Upper lobe of left lung (tissue), 4 donors: ENCODE results near the gene TRUB2.
A peak's percentile ranks its signal among the peaks of the same experiment; 100 is the strongest.

Experiments
- CTCF ChIP-seq, 6 experiments: fragments of 450-650 bp in 4 of 6; fragments of 200-600 bp in 2 of 6; sonication (generic) in 2 of 6; IDR thresholded peaks; one replicate each; pipeline ENCODE4 v1.5.1; 2016 to 2019; ENCODE audit warnings: antibody characterized with exemption in 6 of 6
- EP300 ChIP-seq, 4 donors: sonication (generic); formaldehyde crosslinking; IDR thresholded peaks; one replicate each; pipeline ENCODE4 v1.5.1; 2017; ENCODE audit warnings: antibody characterized with exemption in 4 of 4, control low read depth in 2 of 4

- TF ChIP-seq CTCF (IDR thresholded peaks at IDR 0.05) (peak in 2 of 6 experiments; percentile 8 to 22), EP300 (IDR thresholded peaks at IDR 0.05) (peak in 1 of 4 donors; percentile 69)
These were observed at the start of gene TRUB2, which contains the start of gene COQ4 for GRCh38 chr9:128322404-128323211.
